Omental fat pad (tissue), 4 donors: ENCODE results near the gene SUMF1. TPM values are rescaled to one million over a fixed set of nuclear protein-coding genes. Genes with fewer than 3 reads are reported as not detected.
"Not testable (repeated sequence)": the region's sequence is repeated elsewhere in the genome, so short reads cannot be mapped to it uniquely, and the experiment has no call there.

Source experiments
- ATAC-seq: fragments of 150-250 bp; one replicate; pipeline ENCODE4 v1.9.1; 2016; ENCODE audit warnings: mild to moderate bottlenecking, moderate library complexity; ENCODE audit not compliant: low FRiP score
- DNase-seq: peaks from one replicate; pipeline ENCODE4 v3.0.0-alpha.2; 2019; ENCODE audit warnings: low spot score
- total RNA-seq, 4 donors: library from RNA; depleted of rRNA; stranded (reverse); fragments of >200 nt; gene quantifications; one replicate each; pipeline ENCODE4 v1.1.0, GENCODE V29; 2016
- TF ChIP-seq, protein P1 (sequence below), 3 donors: fragments of 450-650 bp; IDR thresholded peaks; one replicate each; pipeline ENCODE4 v1.5.1; 2016 to 2017; ENCODE audit warnings: antibody characterized with exemption in 3 of 3, mild to moderate bottlenecking in 3 of 3, moderate library complexity in 2 of 3

SUMF1 gene
- total RNA-seq, 4 donors from 2014 or later: 44.9 to 61.1 (median 53.8) TPM

DNA sequence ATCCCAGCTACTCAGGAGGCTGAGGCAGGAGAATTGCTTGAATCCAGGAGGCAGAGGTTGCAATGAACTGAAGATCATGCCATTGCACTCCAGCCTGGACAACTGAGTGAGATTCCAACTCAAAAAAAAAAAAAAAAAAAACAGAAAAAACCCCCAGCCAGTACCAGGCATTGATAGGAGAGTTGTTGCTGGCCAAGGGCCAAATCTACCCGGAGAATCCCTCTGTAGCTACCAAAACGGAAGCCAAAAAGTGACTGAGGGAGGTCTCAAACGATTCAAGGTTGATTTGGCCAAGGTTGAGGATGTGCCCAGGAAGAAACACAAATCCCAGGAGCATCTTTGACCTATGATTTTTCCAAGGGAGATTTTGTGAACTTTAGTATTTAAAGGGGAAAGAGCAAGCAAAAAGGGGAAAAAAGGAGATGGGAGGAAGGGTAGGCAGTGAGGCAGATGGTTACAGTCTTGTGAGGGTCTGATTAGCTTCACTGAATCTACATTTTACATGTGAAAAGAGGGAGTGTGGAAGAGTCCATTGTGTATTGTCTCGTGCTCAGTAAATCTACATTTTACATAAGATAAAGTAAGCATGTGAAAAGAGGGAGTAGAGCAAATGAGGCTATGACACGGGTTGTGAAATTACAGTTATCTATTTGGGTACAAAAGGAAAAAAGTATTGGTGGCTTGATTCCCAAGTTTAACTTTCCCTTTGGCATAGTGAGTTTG is 131.1 kb downstream of the SUMF1 start:
- DNase-seq (no peak), ATAC-seq (no peak)
- TF ChIP-seq, protein P1, sequence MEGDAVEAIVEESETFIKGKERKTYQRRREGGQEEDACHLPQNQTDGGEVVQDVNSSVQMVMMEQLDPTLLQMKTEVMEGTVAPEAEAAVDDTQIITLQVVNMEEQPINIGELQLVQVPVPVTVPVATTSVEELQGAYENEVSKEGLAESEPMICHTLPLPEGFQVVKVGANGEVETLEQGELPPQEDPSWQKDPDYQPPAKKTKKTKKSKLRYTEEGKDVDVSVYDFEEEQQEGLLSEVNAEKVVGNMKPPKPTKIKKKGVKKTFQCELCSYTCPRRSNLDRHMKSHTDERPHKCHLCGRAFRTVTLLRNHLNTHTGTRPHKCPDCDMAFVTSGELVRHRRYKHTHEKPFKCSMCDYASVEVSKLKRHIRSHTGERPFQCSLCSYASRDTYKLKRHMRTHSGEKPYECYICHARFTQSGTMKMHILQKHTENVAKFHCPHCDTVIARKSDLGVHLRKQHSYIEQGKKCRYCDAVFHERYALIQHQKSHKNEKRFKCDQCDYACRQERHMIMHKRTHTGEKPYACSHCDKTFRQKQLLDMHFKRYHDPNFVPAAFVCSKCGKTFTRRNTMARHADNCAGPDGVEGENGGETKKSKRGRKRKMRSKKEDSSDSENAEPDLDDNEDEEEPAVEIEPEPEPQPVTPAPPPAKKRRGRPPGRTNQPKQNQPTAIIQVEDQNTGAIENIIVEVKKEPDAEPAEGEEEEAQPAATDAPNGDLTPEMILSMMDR (IDR thresholded peaks at IDR 0.05): no peak

DNA sequence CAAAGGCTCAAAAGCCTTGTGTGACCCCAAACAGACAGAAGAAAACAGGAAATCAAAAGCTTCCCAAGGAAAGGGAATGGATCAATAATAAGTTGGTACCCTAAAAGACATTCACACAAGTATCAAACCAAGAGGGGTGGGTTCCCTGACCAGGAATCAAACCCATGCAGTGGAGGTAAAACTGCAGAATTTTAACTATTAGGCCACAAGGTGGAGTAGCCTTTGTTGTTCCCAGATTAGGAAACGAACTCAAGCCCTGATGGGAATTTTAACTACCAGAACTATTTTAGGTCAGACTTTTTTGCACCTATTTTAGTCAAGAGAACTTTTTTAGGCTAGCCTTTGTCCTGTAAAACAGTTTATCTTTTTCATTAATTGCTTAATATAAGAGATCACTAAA is 132.5 kb downstream of the SUMF1 start:
- DNase-seq: no peak
- no peak for ATAC-seq
- TF ChIP-seq, protein P1 (IDR thresholded peaks at IDR 0.05): no peak

DNA sequence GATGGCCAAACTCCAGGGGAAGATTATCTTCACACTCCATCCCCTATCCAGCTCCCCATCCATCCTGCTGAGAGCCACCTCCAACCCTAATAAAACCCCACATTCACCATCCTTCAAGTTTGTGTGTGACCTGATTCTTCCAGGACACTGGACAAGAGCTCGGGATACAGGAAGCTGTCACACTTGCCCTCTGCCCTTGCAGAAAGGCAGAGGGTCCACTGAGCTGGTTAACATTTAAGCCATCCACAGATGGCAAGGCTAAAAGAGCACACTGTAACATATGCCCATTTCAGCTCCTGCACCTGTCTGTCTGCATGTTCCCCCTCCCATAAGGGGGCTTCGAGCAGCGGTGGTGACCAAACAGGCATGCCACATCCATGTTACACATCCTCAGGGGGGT is 134.1 kb downstream of the SUMF1 start:
- TF ChIP-seq, protein P1 (IDR thresholded peaks at IDR 0.05): no peak
- no peak for ATAC-seq

DNA sequence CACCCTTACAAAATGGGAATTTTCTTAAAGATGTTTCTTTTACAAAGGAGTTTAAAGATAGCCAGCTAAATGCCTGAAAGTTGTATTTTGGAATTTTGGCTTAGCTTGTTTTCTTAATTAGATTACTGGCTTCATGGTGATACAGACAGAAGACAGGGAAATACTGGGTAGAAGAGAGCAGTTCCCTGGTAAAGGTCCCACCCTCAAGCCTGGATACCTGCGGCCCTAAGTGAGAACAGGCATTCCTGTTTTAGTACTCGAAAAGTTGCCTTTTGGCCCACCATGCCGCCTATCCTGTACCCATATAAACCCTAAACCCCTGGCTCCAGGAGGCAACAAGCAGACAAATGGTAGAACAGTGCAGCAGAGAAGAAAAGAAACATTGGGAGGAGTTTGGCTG is 134.5 kb downstream of the SUMF1 start:
- DNase-seq (no peak), ATAC-seq (no peak)
- TF ChIP-seq, protein P1 (IDR thresholded peaks at IDR 0.05): no peak

More for the DNA sequence above, 134.1 kb downstream of the SUMF1 start:
- DNase-seq: no peak

DNA sequence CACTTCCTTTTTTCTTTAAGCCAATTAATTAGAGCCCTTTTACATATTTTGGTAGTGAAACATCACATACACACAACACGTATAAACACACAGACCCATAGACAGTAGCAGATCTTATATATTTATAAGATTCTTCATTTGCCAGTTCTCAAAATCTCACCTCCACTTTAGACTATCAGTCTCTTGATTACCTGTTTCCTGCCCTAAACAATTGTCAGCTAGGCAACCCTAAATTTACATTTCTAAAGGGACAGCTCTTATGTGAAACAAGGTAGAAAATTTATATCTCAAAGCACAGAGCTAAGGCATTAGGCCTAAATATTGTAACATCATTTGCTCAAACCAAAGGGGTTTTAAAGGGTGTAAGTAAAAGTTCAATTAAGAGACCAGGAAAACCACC is 135.0 kb downstream of the SUMF1 start:
- DNase-seq (no peak), ATAC-seq (no peak)
- TF ChIP-seq, protein P1 (IDR thresholded peaks at IDR 0.05): no peak

DNA sequence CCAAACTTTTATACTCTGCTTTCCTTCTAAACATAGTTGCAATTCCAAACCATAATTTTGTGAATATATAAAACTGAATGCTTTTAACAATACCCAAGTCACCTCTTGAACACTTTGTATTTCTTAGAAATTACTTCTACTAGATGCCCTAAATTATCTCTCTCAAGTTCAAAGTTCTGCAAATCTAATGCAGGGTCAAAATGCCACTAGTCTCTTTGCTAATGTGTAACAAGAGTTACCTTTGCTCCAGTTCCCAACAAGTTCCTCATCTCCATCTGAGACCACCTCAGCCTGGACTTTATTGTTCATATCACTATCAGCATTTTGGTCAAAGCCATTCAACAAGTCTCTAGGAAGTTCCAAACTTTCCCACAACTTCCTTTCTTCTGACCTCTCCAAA is 137.3 kb downstream of the SUMF1 start:
- DNase-seq, ATAC-seq: not testable (repeated sequence)

DNA sequence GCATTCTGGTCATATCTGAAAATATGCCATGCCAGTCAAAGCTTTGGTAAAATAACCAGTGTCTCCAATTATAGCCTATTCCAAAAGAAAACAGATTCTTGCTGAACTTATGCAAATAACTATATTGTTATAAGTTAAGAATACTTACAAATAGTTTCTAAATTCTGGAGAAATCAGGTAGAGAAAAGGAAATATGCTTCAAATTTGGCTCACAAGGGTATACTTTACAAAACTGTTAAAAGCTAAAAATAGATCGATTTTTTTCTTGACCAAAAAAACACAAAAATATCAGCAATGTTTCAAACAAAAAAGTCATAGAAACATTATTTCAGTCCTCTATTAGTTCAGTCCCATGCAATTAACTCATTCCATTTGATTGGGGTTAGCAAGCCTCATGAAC is 140.2 kb downstream of the SUMF1 start:
- TF ChIP-seq, protein P1 (IDR thresholded peaks at IDR 0.05): no peak
- no peak for DNase-seq
- ATAC-seq: no peak
